GM21737 (cell line): ENCODE results near the gene RACK1.

Experiments used
- ATAC-seq: cut with Tn5 transposase; IDR thresholded peaks from one replicate; pipeline ENCODE4 v1.9.1; 2021; ENCODE audit warnings: mild to moderate bottlenecking, moderate library complexity; ENCODE audit not compliant: unreplicated experiment

Gene RACK1

DNA sequence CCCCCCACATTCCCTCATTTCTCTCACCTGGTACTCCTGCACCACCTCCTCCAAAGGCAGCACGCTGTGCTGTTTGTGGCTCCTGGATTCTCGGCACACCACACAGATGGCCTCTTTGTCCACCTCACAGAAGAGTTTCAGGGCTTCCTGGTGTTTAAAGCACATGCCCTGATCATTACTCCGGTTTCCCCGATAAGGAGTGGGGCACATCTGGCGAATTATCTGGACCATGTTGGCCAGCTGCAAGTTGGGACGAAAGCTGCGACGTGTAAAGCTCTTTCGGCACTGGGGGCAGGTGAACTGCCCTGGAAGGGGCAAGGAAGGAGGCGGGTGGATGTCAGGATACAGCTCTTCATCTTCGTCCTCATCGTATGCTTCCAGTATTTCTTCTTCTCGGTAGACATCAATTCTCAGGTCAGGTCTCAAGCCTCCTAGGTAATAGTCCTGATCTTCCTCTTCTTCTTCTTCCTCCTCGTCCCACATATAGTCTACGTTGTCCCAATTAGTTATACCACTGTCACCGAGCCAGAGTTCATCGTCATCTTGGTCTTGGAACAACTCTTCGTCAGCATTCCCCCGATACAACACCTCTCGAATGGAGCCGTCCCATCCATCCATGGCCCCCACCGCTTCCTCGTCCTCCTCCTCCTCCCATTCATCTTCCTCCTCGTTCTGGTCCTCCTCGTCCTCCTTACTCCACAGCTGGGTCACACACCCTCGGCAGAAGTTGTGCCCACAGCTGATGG lies 16.4 kb upstream of the RACK1 start:
- no peak for ATAC-seq

DNA sequence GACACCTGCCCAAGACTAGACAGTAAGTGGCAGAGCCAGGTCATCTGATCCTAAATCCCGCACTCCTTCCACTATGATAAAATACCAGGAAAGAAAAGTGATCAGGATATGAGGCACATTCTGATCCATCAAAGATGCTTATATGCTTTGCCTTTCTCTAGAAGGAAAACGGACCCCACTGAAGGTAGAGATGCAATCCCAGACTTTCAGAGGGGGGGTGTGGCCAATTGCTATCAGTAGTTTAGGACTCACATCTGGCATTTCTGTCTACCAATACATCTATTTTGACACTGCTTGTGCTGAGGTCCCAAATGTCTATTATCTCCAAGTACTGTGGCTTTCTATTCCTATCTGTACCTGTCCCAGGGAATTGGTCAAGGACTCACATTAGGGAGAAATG lies 15.6 kb upstream of the RACK1 start:
- ATAC-seq = no peak

DNA sequence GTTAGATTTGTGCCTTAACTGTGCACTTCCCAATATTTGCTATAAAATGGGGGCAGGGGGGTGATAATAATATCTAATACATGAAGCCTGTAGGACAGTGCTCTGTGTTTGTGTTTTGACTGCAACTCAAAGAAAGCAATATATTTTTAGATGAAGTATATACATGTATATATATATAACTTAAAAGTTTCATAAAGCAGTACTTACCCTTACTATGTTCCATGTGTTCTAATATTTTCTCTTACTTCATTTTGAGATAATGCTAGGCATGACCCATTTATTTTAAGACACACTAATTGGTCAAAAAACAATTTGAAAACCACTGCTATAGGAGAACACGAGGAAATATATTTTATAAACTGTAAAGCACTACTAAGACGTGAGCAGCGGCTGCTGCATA lies 14.9 kb upstream of the RACK1 start:
- ATAC-seq = no peak

DNA sequence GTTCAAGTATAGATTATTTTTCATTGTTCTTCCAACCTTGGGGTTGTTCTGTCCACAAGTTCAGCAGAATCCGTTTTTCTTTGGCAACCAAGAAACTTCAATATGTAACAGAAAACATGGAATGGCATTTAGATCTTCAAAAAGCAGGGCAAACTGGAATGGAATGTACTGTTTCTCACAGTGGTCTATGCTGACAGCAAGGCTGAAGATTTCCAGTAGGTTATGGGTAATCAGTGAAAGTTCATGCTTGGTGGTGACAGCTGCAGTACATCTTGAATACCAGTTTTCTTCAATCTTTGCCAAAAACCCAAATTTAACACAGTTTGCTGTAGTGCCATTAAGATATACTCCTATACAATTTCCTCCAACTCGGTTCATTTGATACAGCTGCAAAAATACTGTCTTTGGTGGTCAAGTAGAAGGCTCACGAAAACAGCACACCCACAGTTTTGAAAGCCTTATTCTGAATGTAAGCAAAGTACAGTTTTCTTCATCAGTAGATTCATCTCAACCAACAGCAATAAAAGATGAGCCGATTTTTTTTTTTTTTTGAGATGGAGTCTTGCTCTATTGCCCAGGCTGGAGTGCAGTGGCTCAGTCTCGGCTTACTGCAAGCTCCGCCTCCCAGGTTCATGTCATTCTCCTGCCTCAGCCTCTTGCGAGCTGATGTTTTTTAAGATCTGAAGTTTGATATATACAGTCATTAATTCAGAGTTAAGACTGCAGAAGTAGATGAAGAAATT lies 12.3 kb upstream of the RACK1 start:
- ATAC-seq = no peak

DNA sequence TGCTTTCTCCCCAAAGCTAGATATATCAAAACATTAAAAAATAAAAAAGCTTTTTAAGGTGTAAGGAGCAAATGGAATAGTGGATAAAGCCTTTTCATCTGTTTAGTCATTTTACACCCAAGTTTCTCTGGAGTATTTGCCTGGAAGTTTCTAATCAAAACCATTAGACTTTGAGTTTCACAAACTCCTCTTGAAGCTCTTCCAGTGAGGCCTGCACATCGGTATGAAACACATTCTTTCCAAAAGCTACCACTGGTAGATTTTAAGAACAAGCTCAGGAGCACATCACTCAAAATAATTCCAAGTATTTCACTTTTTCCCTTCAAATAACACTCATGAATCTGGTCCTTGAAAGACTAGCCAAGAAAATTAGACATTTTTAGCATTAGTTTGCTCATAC lies 11.6 kb upstream of the RACK1 start:
- ATAC-seq = no peak

DNA sequence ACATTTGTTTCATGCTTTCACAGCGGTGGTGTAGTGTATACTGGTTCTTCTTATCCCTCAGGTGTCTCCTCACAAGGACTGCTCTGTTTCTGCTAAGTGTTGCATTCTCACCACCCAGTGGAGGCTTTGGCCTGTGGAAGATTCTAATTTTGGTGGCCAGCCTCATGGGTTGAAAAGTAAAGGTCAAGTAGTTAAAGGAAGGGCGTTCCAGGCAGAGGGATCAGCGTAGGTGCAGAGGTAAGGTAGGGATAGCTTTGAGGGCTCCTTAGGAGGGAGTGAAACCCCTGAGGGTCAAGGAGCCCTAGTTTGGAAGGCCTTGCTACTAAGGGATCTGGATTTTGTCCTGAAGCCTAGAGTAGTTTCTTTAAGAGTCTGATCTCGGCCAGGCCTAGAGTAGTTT lies 4.6 kb upstream of the RACK1 start:
- ATAC-seq = no peak

DNA sequence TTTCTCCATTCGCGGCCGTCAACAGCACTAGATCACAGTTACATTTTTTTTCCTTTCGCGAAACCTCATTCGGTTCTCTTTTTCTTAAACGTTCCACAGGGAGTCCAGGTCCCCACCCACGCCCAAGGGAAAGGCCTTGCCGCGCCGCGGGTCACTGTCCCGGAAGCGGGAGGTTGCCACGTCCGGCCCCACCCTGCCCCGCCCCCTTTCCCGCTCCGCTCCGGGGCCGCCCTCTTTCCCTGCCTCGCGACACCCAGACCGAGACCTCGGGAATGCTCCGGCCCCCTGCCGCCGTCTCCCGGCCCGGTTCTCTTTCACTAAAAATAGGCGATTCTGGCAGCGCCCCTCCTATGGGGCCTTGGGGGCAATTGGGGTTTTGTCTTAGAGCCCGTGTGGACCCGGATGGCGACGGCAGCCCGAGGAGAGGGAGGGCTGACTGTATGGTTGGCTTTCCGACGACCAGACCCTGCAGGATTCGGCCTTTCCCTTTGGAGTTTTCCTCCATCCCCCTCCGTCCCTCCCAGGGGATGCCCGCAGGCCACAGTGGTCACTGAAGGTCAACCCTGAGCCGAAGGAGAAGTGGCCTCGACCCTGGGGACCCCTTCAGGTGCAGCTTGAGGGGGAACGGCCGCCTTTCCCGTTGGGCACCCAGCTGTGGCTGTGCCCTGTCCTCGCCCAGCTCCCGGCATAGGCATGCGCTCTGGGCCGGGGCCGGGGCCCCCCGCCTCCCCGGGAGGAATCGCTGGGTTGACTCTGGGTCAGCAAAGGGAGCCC lies 2.8 kb upstream of the RACK1 start:
- peak; percentile 41 for ATAC-seq

DNA sequence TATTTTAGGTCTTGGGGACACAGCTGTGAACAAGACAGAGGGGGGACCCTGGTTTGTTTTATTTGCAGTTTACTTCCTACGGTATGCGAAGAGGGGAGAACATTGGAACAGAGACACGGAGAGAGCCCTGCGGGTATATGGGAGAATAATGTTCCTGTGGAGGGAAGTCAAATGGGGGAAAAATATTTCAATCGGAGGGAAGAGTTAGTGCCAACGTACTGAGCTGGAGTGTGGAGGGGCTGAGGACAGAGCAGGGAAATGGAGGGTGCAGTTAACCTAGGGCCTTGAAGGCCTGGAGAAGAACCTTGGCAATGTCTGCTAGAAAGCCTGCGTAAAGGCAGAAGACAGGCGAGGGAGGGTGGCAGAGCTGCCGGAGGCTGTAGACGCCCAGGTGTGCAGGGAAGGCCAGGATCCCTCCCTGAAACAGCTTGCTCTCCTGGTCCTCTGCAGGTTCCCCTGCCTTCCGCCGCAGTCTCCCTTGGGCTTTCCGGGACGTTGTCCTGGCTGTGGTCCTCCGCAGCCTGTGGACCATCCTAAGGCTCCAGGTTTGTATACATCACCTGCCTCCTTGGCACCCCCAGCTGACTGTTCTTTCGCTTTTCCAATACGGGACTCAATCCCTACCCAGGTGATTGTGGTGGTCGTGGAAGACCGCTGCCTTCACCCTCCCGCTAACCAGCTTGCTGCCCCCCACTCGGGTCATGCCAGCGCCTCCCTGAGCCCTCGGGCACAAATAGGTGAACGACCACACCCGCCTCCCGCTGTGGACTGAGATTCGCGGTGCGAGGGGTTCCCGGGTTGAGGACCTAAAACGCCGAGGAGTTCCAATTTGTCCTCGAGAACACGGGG lies 1.9 kb upstream of the RACK1 start:
- ATAC-seq = peak; percentile 0

DNA sequence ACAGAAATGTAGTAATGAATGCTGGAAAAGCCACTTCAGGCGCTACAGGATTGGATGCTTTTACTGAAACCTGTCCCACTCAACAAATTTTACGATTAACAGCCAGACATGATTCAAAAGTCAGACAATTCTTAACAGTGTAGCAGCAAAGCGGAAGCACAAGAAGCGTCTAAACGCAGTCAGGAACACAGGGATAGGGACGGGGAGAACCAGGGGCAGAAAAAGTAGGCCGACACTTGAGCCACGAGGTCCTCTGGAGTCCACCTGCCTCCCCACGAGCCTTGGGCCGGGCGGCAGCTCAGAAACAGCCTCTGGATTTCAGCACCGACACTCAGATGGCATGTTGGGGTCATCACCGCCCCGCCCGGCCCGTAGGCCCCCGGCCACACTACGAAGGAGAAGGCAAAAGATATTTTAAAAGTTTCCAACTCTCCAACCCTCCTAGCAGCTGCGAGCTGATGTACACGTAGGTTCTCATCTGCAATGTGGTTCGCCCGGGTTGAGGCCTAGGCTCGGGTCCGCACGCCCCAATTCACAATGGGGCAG lies 615 bp downstream of the RACK1 start:
- peak; percentile 0 for ATAC-seq

DNA sequence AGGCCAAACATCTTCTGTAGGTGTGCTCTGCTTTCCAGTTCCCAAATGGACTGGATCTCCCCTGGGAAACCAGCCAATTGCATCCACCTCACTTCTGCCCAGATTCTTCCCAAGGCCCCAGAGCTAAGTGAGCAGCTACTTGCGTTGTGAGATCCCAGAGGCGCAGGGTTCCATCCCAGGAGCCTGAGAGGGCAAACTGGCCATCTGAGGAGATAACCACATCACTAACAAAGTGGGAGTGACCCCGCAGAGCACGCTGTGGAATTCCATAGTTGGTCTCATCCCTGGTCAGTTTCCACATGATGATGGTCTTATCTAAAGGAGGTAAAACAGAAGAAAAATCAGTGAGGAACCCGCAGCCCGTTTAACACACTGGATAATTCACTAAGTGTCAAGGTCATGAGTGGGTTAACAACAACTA lies 1.7 kb downstream of the RACK1 start:
- no peak for ATAC-seq

DNA sequence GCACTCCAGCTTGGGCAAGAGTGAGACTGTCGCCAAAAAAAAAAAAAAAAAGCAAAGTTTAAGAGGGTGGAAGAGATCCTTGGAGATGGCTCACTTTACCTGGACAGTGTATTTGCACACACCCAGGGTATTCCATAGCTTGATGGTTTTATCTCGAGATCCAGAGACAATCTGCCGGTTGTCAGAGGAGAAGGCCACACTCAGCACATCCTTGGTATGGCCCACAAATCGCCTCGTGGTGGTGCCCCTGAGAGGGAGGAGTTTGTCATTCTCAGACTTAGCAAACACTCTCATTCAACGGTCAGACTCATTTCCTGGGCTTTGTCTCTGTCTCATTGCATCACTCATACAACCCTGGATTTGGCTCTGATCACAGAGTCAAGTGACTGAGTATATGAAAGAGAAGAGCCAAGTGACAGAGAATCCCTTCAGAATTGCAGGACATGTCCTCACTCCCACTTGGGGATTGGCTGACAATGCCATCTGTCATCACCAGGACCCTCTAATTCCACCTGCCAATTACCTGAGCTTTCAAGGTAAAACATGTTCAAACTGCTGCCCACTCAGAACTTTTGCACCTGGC lies 2.2 kb downstream of the RACK1 start:
- no peak for ATAC-seq

DNA sequence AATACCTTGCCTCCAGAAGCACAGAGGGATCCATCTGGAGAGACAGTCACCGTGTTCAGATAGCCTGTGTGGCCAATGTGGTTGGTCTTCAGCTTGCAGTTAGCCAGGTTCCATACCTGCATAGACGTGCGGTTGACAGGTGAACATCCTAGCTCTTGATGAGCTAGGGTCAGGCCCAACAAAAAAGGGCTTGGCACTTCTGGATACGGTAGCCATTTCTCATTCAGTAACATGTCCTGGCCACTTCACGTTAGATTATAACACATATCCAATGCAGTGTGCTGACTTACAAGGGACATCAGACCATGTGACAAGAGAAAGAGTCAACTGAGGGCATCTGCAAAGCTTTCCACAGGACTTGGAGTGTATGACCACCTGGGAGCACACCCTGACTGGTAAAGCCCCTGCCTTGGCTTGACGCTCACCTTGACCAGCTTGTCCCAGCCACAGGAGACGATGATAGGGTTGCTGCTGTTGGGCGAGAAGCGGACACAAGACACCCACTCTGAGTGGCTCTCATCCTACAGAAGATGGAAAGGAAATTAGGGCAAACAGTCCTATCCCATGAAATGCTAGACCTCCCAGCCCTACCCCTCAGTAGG lies 4.5 kb downstream of the RACK1 start:
- ATAC-seq = no peak

DNA sequence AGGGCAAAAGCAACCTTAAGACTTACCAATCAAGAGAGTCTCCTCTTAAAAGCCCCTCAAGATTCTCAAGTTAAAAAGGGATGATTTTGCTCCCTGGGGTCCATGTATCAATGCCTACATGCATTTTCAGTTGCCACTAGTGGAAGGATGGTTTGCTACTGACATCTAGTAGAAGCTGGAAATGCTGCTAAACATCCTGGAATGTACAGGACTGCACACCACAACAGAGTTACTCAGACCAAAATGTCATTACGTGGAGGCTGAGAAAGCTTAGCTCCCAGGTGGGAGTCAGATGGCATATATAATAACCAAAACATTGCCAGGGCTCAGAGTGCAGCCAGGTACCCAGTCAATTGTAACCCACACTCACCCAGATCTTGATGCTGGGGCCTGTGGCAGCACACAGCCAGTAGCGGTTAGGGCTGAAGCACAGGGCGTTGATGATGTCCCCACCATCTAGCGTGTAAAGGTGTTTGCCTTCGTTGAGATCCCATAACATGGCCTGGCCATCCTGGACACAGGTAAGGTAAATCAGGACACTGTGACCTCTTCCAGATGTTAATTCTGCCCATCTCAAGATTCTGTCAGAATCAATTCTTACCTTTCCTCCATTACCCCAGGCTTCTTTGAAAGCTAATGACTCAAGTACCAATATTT lies 5.8 kb downstream of the RACK1 start:
- no peak for ATAC-seq

DNA sequence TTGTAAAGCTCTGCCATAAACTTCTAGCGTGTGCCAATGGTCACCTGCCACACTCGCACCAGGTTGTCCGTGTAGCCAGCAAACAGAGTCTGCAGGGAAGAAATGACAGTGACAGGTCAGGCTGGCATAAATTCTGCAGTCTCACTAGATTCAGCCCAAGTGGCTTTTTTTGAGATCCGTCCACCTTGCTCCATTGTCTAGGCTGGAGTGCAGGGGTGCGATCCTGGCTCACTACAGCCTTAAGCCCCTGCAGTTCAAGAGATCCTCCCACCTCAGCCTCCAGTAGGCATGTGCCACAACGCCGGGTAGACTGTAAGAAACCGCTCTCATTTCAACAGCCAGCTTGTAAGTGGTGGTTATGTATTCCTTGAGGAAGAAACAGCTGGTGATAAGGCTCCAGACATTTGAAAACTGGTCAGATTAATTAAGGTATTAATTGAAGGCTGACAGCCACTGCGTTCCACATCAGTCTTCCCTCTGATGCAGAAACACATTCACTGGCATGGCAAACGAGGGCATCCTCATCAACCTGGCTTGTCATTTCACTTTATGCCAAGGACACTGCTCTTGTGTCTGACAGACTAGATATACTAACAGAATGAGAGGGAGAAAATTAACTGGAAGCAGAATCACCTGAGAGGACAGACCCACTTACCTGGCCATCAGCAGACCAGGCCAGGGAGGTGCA lies 6.6 kb downstream of the RACK1 start:
- no peak for ATAC-seq

DNA sequence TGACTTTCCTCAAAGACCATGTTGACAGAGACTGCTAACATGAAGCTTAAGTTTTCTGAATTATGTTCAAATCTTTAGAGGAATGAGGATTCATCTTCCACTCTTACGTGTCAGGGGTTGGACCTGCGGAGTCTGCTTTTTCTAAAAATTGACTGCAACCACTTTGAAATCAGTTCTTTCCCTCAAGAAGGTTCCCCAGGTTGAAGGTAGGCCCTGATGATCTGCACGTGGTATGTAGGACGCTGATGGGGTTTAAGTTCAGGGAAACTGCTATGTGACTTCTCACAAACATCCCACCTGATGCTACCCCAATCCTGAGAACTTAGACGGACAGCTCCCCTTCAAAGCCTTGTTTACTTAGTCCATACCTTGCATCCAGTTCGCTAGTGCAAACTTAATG lies 7.2 kb downstream of the RACK1 start:
- ATAC-seq = no peak

DNA sequence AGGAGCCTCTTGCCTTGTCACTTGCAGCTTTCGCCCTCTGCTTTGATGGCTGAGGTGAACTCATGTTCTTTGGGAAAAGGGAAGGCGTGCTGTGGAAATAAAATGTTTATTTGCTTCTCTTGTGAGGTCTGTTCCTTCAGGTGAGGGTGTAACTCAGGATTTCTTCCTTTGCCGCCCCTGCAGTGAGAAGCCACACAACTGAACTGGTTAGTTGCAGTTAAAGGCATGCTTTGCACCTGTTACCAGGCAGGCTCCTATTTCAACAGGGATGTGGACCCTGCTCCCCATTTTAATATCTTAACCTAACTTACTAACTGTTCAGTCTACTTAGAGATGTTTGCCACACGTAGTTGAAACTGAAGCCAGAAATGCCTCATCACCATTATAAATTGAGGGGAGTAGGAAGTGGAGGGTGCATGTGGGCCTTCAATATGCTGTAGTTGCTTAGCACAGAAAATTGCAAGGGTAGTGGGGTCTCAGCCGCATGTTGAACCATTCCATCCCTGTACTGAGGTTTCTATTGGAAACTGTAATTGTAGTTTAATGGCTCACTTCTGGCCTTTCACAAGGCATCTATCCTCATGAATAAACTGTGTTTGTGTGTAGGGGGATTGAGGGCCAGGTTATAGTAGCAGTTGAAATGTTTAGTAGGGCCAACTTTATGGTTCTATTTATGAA lies 7.9 kb downstream of the RACK1 start:
- no peak for ATAC-seq

DNA sequence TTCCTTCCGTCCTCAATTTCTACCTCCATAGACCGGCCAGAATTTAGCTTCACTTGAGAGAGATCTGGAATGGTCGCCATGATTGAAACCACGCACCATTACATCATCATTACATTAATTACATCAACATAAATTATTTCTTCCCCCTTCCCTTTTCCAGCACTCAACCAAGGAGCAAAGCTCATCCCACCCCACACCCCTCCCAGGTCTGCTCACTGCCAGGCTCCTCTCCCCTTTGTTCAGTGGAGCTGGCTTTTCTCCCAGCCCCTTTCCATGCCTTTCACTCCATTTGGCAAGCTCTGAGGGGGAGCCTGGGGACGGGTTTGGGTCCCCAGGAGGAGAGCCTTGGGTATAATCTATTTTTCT lies 8.4 kb downstream of the RACK1 start:
- no peak for ATAC-seq
